ENCODE results near the gene PLXNA2. TPM values are rescaled to one million over a fixed set of nuclear protein-coding genes. Genes with fewer than 3 reads are reported as not detected.

Gene PLXNA2
- total and polyA plus RNA-seq, 2 of the 8 experiments (the other 6 are each of a cell fraction or from before 2014, with no cell fraction given), result 0.33 to 1.5 TPM

- Histone ChIP-seq H2BK20ac (ENCODE audit: low read length) (no peak overlapping the region), H4K5ac (ENCODE audit: insufficient read length, low read depth, low read length) (no peak overlapping the region), H3K9ac (replicated peaks in 1 of 4; ENCODE audit: extremely low read depth in 1 of 4, low read depth in 3 of 4, low read length in 3 of 4) (no peak overlapping the region), H2BK12ac (ENCODE audit: low read depth, low read length) (no peak overlapping the region), H3K4me1 (replicated peaks in 1 of 4; ENCODE audit: control insufficient read depth in 3 of 4, insufficient read depth in 4 of 4, low read length in 3 of 4) (no peaks in the 10 kb centered on the region), H3K27me3 (replicated peaks in 1 of 4; ENCODE audit: control insufficient read depth in 3 of 4, extremely low read depth in 1 of 4, insufficient read depth in 3 of 4, low read length in 3 of 4) (no peaks in the 10 kb centered on the region), H3K56ac (replicated peaks; ENCODE audit: insufficient read length, low read depth, low read length) (no peak overlapping the region), H3K79me2 (ENCODE audit: control insufficient read depth in 1 of 2, insufficient read depth in 2 of 2, low read length in 2 of 2) (no peaks in the 10 kb centered on the region), H3K79me1 (ENCODE audit: low read depth, low read length) (no peaks in the 10 kb centered on the region), H4K91ac (replicated peaks; ENCODE audit: insufficient read length, low read length) (no peak overlapping the region), H3K4me2 (ENCODE audit: insufficient read depth in 1 of 2, low read depth in 2 of 2, low read length in 2 of 2) (no peak overlapping the region), H3K27ac (ENCODE audit: low read depth, low read length) (no peak overlapping the region), H2AK5ac (ENCODE audit: low read depth, low read length) (no peak overlapping the region), H3K36me3 (ENCODE audit: control insufficient read depth in 2 of 4, insufficient read depth in 4 of 4, low read length in 3 of 4) (no peaks in the 10 kb centered on the region), H2AFZ (ENCODE audit: low read length) (no peak overlapping the region), H3K23ac (ENCODE audit: insufficient read length) (no peak overlapping the region), H4K20me1 (replicated peaks in 1 of 2; ENCODE audit: control insufficient read depth in 1 of 2, insufficient read depth in 2 of 2, low read length in 2 of 2) (no peaks in the 10 kb centered on the region), H4K8ac (ENCODE audit: extremely low read depth, insufficient read depth, low read length) (no peak overlapping the region), H3K4me3 (ENCODE audit: extremely low read depth in 1 of 4, insufficient read depth in 2 of 4, low read depth in 3 of 4, low read length in 4 of 4) (no peak overlapping the region), H2BK120ac (replicated peaks; ENCODE audit: low read depth, low read length) (no peak overlapping the region), H3K18ac (ENCODE audit: extremely low read depth, low read length) (no peak overlapping the region), H3K9me3 (ENCODE audit: insufficient read depth in 2 of 2, low read depth in 1 of 2, low read length in 1 of 2) (no peaks in the 10 kb centered on the region), H2BK15ac (ENCODE audit: low read length) (no peak overlapping the region), H3K4ac (replicated peaks; ENCODE audit: insufficient read length, low read depth, low read length) (no peak overlapping the region), H3K23me2 (ENCODE audit: low read depth, low read length) (no peaks in the 10 kb centered on the region), H2BK5ac (ENCODE audit: low read depth, low read length) (no peak overlapping the region), H3K14ac (ENCODE audit: insufficient read length) (no peak overlapping the region)
- FAIRE-seq (no peak), DNase-seq (ENCODE audit: low read depth in 1 of 2, low spot score in 2 of 2) (no peak)
- TF ChIP-seq SIX5 (IDR thresholded peaks at IDR 0.05; ENCODE audit: low read depth, low read length), result no peak
- no peak for TF ChIP-seq SUZ12 (IDR thresholded peaks at IDR 0.05; ENCODE audit: low read length)
- TF ChIP-seq EZH2 (IDR thresholded peaks at IDR 0.05; ENCODE audit: low read depth, low read length, severe bottlenecking), result no peak
- POLR2A ChIA-PET (ENCODE audit: partially characterized antibody), result no interaction called here
- CTCF ChIA-PET (ENCODE audit: partially characterized antibody), result interaction anchor here (0.6 to 4.4 kb wide), 8 partner anchors 19 to 166 kb away, joined by 3 to 58 read pairs (median 8); no protein-coding TSS in a partner anchor
- WGBS, 2 experiments (ENCODE audit: extremely low coverage in 1 of 2, insufficient coverage in 1 of 2, insufficient read length in 1 of 2, insufficient replicate concordance in 2 of 2, low coverage in 1 of 2, low lambda C conversion rate in 2 of 2, missing lambda C conversion rate in 1 of 2), result 89% methylated on average over 1 of the region's 1 CpG; no CpG with 5 or more reads in 1 of the 2 experiments
These were observed 55.6 kb downstream of the PLXNA2 start for GRCh38 chr1:208188607-208189006.
